KMS-11 (cell line): ENCODE measurements around the gene FGGY.

Source experiments
- H2AFZ ChIP-seq: fragments of 200-600 bp; sonication (generic); 2 replicates; pipeline ENCODE4 v1.6.1; 2016; ENCODE audit warnings: antibody characterized with exemption, mixed run types, low read depth
- H3K27ac ChIP-seq: fragments of 200-600 bp; sonication (generic); 2 replicates; pipeline ENCODE4 v1.6.1; 2016; ENCODE audit warnings: mild to moderate bottlenecking, mixed run types
- H3K27me3 ChIP-seq: fragments of 200-600 bp; sonication (generic); 2 replicates; pipeline ENCODE4 v1.6.1; 2017; ENCODE audit warnings: mild to moderate bottlenecking, low read depth, mixed run types, moderate library complexity; ENCODE audit not compliant: insufficient read depth
- H3K36me3 ChIP-seq: fragments of 200-600 bp; sonication (generic); 2 replicates; pipeline ENCODE4 v1.6.1; 2017; ENCODE audit warnings: mild to moderate bottlenecking, mixed run types; ENCODE audit not compliant: insufficient read depth
- H3K4me1 ChIP-seq: fragments of 200-600 bp; sonication (generic); 2 replicates; pipeline ENCODE4 v1.6.1; 2016; ENCODE audit warnings: mild to moderate bottlenecking, low read depth, mixed run types; ENCODE audit not compliant: poor library complexity, severe bottlenecking
- H3K4me2 ChIP-seq: fragments of 200-600 bp; sonication (generic); 2 replicates; pipeline ENCODE4 v1.7.0; 2016; ENCODE audit warnings: mild to moderate bottlenecking, mixed run types
- H3K4me3 ChIP-seq: fragments of 200-600 bp; sonication (generic); IDR thresholded peaks from 2 replicates; pipeline ENCODE4 v1.6.1; 2017; ENCODE audit warnings: low read depth, low read length, mixed read lengths; ENCODE audit not compliant: insufficient read depth
- H3K79me2 ChIP-seq: fragments of 200-600 bp; sonication (generic); 2 replicates; pipeline ENCODE4 v1.6.1; 2016; ENCODE audit warnings: low read depth, mixed run types; ENCODE audit not compliant: insufficient read depth
- H3K9ac ChIP-seq: fragments of 200-600 bp; sonication (generic); 2 replicates; pipeline ENCODE4 v1.6.1; 2016; ENCODE audit warnings: mild to moderate bottlenecking, mixed run types
- H4K20me1 ChIP-seq: fragments of 200-600 bp; sonication (generic); 2 replicates; pipeline ENCODE4 v1.6.1; 2016; ENCODE audit warnings: mild to moderate bottlenecking, mixed run types; ENCODE audit not compliant: insufficient read depth
- TF ChIP-seq, protein P1 (sequence below): fragments of 200-600 bp; sonication (generic); conservative IDR thresholded peaks from 2 replicates; pipeline ENCODE4 v1.6.1; 2017; ENCODE audit warnings: low read depth, mild to moderate bottlenecking, antibody characterized with exemption, low read length, moderate library complexity, mixed read lengths

Gene FGGY

DNA sequence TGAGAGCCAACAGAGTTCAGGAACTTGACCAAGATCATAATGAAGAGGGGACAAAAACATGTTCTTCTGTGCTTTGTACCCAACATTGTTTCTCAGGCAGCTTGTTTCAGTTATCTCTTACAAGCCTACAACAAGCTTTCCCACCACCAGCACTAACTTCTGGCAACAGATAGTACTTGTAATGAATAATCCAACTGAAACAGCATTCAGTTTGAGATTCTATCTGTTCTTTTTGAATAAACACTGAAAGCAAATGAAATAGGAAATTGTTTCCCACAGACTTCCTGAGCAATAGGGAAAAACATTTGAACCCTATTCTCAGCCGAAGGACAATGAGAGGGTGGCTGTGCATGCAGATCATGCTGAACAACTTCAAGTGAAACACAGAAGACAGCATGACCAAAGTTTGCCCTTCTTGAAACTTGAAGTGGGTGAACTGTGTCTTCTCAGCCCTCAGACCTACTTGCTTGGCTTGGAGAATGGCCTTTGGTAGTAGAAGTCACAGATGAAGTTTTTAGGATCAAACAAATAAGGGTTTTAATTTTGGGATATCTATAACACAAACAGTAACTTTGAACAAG, 506.7 kb downstream of the FGGY start:
- Histone ChIP-seq H3K27ac (no peak overlapping the region), H3K79me2 (no peaks in the 10 kb centered on the region), H3K9ac (no peak overlapping the region), H3K36me3 (no peaks in the 10 kb centered on the region), H4K20me1 (no peaks in the 10 kb centered on the region), H3K4me3 (no peak overlapping the region), H3K4me2 (no peak overlapping the region), H3K4me1 (no peaks in the 10 kb centered on the region), H2AFZ (no peak overlapping the region), H3K27me3 (no peaks in the 10 kb centered on the region)
- TF ChIP-seq, protein P1, sequence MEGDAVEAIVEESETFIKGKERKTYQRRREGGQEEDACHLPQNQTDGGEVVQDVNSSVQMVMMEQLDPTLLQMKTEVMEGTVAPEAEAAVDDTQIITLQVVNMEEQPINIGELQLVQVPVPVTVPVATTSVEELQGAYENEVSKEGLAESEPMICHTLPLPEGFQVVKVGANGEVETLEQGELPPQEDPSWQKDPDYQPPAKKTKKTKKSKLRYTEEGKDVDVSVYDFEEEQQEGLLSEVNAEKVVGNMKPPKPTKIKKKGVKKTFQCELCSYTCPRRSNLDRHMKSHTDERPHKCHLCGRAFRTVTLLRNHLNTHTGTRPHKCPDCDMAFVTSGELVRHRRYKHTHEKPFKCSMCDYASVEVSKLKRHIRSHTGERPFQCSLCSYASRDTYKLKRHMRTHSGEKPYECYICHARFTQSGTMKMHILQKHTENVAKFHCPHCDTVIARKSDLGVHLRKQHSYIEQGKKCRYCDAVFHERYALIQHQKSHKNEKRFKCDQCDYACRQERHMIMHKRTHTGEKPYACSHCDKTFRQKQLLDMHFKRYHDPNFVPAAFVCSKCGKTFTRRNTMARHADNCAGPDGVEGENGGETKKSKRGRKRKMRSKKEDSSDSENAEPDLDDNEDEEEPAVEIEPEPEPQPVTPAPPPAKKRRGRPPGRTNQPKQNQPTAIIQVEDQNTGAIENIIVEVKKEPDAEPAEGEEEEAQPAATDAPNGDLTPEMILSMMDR: no peak

DNA sequence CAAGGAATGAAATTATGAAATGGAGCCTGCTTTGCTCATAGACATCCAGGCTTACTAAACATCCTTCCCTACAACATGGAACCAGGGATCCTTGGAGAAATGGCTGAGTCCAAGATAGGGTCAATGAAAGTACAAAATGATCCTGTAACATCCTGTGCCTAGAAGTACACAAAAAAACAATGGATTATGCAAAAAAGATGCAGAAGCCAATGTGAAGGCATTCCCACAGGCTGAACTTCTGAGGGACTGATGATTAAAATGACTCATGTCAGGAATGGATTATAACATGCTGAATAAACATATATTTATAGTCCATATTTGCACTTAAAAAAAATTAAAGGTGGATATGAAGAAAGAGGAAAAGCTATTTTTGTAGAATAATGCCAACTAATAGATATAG, 507.4 kb downstream of the FGGY start:
- no peaks in the 10 kb centered on the region for H3K4me1 ChIP-seq
- H3K27ac ChIP-seq: no peak overlapping the region
- TF ChIP-seq, protein P1: no peak
- no peak overlapping the region for H3K4me3 ChIP-seq
- no peaks in the 10 kb centered on the region for H3K79me2 ChIP-seq
- no peaks in the 10 kb centered on the region for H4K20me1 ChIP-seq
- H3K9ac ChIP-seq: no peak overlapping the region
- no peak overlapping the region for H2AFZ ChIP-seq
- H3K36me3 ChIP-seq: no peaks in the 10 kb centered on the region
- no peak overlapping the region for H3K4me2 ChIP-seq
- H3K27me3 ChIP-seq: no peaks in the 10 kb centered on the region

DNA sequence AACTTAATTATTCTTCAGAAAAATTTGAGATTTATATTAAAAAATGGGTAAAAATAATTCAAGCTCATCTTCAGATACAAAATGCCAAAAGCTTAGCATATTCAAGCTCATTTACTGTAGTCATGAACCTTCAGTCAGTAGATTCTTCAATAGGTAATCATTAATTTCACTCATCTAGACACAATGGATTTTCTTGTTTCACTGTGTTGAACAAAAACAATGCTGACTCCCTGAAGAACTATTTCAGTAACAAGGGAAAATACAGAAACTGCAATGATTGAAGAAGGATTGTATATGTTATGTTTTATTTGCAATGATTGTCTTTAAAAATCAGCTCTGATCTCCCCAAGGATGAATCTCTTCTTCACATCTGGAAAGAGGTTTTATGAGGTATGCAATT, 508.7 kb downstream of the FGGY start:
- H3K79me2 ChIP-seq: no peaks in the 10 kb centered on the region
- no peaks in the 10 kb centered on the region for H3K27me3 ChIP-seq
- no peaks in the 10 kb centered on the region for H3K4me1 ChIP-seq
- H3K27ac ChIP-seq: no peak overlapping the region
- H3K4me2 ChIP-seq: no peak overlapping the region
- no peaks in the 10 kb centered on the region for H3K36me3 ChIP-seq
- H2AFZ ChIP-seq: no peak overlapping the region
- no peak overlapping the region for H3K4me3 ChIP-seq
- TF ChIP-seq, protein P1: no peak
- H3K9ac ChIP-seq: no peak overlapping the region
- H4K20me1 ChIP-seq: no peaks in the 10 kb centered on the region
